ENCODE data around the gene ZNF648.
A peak's percentile ranks its signal among the peaks of the same experiment; 100 is the strongest.
"Not testable (repeated sequence)": the region's sequence is repeated elsewhere in the genome, so short reads cannot be mapped to it uniquely, and the experiment has no call there.

Gene ZNF648

DNA sequence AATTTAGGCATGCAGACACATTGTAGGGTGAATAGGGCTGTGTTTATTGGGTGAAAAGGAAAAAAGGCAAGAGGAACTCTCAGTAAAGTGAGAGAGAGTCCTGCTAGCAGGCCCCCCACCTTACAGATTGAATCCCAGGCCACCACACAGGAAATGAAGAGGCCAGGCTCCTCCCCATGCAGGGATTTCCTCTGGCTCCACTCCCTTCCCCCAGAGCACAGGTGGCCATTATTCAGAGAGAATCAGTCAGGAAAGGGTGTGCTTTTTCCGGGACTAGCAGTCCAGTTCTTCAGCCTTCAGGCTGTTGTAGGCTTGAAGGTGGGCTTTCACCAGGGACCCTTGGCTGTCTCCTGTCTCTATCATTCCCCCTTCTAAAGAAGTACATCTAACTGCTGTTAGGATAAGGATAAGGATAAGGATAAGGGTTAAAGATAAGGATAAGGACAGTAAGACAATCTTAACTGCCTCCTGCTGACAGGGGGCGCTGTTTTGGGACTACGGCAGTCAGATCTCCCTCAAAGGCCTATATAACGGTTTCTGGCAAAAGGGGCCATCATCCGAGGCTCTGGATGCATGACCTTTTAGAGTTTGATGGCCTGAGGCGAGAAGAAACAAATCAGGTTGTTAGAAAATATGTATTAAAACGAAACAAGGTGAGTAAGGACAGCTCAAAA is 26.3 kb downstream of the ZNF648 start:
- CTCF ChIA-PET: no interaction called here
- DNase-seq (ENCODE audit: extremely low spot score): no peak
- TF ChIP-seq BHLHE40 (IDR thresholded peaks at IDR 0.05; ENCODE audit: borderline replicate concordance) (no peak), ELF4 (IDR thresholded peaks at IDR 0.05) (no peak), FOXA1 (IDR thresholded peaks at IDR 0.05) (no peak), CTBP1 (IDR thresholded peaks at IDR 0.05; ENCODE audit: borderline replicate concordance) (no peak), HDGF (IDR thresholded peaks at IDR 0.05; ENCODE audit: borderline replicate concordance) (no peak), SP1 (IDR thresholded peaks at IDR 0.05) (no peak), ARNT (IDR thresholded peaks at IDR 0.05) (no peak), L3MBTL2 (conservative IDR thresholded peaks at IDR 0.05) (no peak), NFRKB (IDR thresholded peaks at IDR 0.05) (no peak), TARDBP (IDR thresholded peaks at IDR 0.05) (no peak), SUZ12 (IDR thresholded peaks at IDR 0.05) (no peak), LEF1 (IDR thresholded peaks at IDR 0.05; ENCODE audit: borderline replicate concordance) (no peak), FOXK2 (IDR thresholded peaks at IDR 0.05) (no peak), FOXM1 (IDR thresholded peaks at IDR 0.05; ENCODE audit: borderline replicate concordance) (no peak), ZNF384 (IDR thresholded peaks at IDR 0.05) (no peak)
- TF ChIP-seq, protein P1, sequence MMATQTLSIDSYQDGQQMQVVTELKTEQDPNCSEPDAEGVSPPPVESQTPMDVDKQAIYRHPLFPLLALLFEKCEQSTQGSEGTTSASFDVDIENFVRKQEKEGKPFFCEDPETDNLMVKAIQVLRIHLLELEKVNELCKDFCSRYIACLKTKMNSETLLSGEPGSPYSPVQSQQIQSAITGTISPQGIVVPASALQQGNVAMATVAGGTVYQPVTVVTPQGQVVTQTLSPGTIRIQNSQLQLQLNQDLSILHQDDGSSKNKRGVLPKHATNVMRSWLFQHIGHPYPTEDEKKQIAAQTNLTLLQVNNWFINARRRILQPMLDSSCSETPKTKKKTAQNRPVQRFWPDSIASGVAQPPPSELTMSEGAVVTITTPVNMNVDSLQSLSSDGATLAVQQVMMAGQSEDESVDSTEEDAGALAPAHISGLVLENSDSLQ (IDR thresholded peaks at IDR 0.05): no peak
- POLR2A ChIA-PET: no interaction called here

GRCh38 chr1:182032251-182032650 is 29.3 kb downstream of the ZNF648 start:
- no peak for DNase-seq (ENCODE audit: extremely low spot score)
- POLR2A ChIA-PET: no interaction called here
- TF ChIP-seq, protein P1 (IDR thresholded peaks at IDR 0.05): no peak
- TF ChIP-seq L3MBTL2 (conservative IDR thresholded peaks at IDR 0.05): no peak
- no peak for TF ChIP-seq ZNF384 (IDR thresholded peaks at IDR 0.05)
- no peak for TF ChIP-seq ELF4 (IDR thresholded peaks at IDR 0.05)
- TF ChIP-seq SP1 (IDR thresholded peaks at IDR 0.05): no peak
- TF ChIP-seq SUZ12 (IDR thresholded peaks at IDR 0.05): no peak
- TF ChIP-seq TARDBP (IDR thresholded peaks at IDR 0.05): no peak
- TF ChIP-seq FOXK2 (IDR thresholded peaks at IDR 0.05): no peak
- no peak for TF ChIP-seq FOXA1 (IDR thresholded peaks at IDR 0.05)
- no peak for TF ChIP-seq LEF1 (IDR thresholded peaks at IDR 0.05; ENCODE audit: borderline replicate concordance)
- TF ChIP-seq FOXM1 (IDR thresholded peaks at IDR 0.05; ENCODE audit: borderline replicate concordance): no peak
- CTCF ChIA-PET: no interaction called here

- ChIA-PET CTCF (interaction anchor here (1.1 kb wide), 1 partner anchor 52 kb away, joined by 3 read pairs; no protein-coding TSS in a partner anchor), POLR2A (interaction anchor here (0.6 to 1.0 kb wide), 3 partner anchors 10 to 51 kb away, joined by 3 to 4 read pairs (median 4); no protein-coding TSS in a partner anchor)
- TF ChIP-seq L3MBTL2 (conservative IDR thresholded peaks at IDR 0.05): peak; percentile 49
- TF ChIP-seq SP1 (IDR thresholded peaks at IDR 0.05): peak; percentile 56; the same call in 1 of the 2 replicates
- TF ChIP-seq FOXA1 (IDR thresholded peaks at IDR 0.05): no peak
- no peak for TF ChIP-seq ZNF384 (IDR thresholded peaks at IDR 0.05)
- TF ChIP-seq FOXM1 (IDR thresholded peaks at IDR 0.05; ENCODE audit: borderline replicate concordance): no peak
- TF ChIP-seq SUZ12 (IDR thresholded peaks at IDR 0.05): no peak
- TF ChIP-seq BHLHE40 (IDR thresholded peaks at IDR 0.05; ENCODE audit: borderline replicate concordance): no peak
- TF ChIP-seq TARDBP (IDR thresholded peaks at IDR 0.05): no peak
- TF ChIP-seq, protein P1 (IDR thresholded peaks at IDR 0.05): peak; percentile 97
- TF ChIP-seq NFRKB (IDR thresholded peaks at IDR 0.05): no peak
- TF ChIP-seq ARNT (IDR thresholded peaks at IDR 0.05): no peak
- no peak for TF ChIP-seq LEF1 (IDR thresholded peaks at IDR 0.05; ENCODE audit: borderline replicate concordance)
- TF ChIP-seq CTBP1 (IDR thresholded peaks at IDR 0.05; ENCODE audit: borderline replicate concordance): no peak
- no peak for TF ChIP-seq HDGF (IDR thresholded peaks at IDR 0.05; ENCODE audit: borderline replicate concordance)
- no peak for TF ChIP-seq FOXK2 (IDR thresholded peaks at IDR 0.05)
- 0 out of 2 replicates have a peak, but pooled peaks have one; percentile 48 for TF ChIP-seq ELF4 (IDR thresholded peaks at IDR 0.05)
- peak; percentile 97 for DNase-seq (ENCODE audit: extremely low spot score)
Observed at GRCh38 chr1:182029379-182030331, 31.9 kb downstream of the ZNF648 start.

GRCh38 chr1:182029002-182029378 is 32.5 kb downstream of the ZNF648 start:
- no peak for DNase-seq (ENCODE audit: extremely low spot score)
- TF ChIP-seq FOXA1 (IDR thresholded peaks at IDR 0.05): no peak
- TF ChIP-seq, protein P1 (IDR thresholded peaks at IDR 0.05): no peak
- TF ChIP-seq NFRKB (IDR thresholded peaks at IDR 0.05): no peak
- no peak for TF ChIP-seq FOXK2 (IDR thresholded peaks at IDR 0.05)
- TF ChIP-seq L3MBTL2 (conservative IDR thresholded peaks at IDR 0.05): peak; percentile 63
- no peak for TF ChIP-seq ARNT (IDR thresholded peaks at IDR 0.05)
- no peak for TF ChIP-seq HDGF (IDR thresholded peaks at IDR 0.05; ENCODE audit: borderline replicate concordance)
- ChIA-PET CTCF (interaction anchor here (1.1 kb wide), 1 partner anchor 52 kb away, joined by 3 read pairs; no protein-coding TSS in a partner anchor), POLR2A (interaction anchor here (0.9 to 1.0 kb wide), 2 partner anchors 9 to 51 kb away, joined by 4 read pairs; no protein-coding TSS in a partner anchor)

GRCh38 chr1:182015360-182015759 is 46.2 kb downstream of the ZNF648 start:
- TF ChIP-seq TARDBP (IDR thresholded peaks at IDR 0.05) (no peak), L3MBTL2 (conservative IDR thresholded peaks at IDR 0.05) (no peak), NFRKB (IDR thresholded peaks at IDR 0.05) (no peak), FOXM1 (IDR thresholded peaks at IDR 0.05; ENCODE audit: borderline replicate concordance) (no peak), ELF4 (IDR thresholded peaks at IDR 0.05) (no peak), SP1 (IDR thresholded peaks at IDR 0.05) (no peak), BHLHE40 (IDR thresholded peaks at IDR 0.05; ENCODE audit: borderline replicate concordance) (no peak)
- peak; percentile 32 for DNase-seq (ENCODE audit: extremely low spot score)
- ChIA-PET CTCF (no interaction called here), POLR2A (no interaction called here)

DNA sequence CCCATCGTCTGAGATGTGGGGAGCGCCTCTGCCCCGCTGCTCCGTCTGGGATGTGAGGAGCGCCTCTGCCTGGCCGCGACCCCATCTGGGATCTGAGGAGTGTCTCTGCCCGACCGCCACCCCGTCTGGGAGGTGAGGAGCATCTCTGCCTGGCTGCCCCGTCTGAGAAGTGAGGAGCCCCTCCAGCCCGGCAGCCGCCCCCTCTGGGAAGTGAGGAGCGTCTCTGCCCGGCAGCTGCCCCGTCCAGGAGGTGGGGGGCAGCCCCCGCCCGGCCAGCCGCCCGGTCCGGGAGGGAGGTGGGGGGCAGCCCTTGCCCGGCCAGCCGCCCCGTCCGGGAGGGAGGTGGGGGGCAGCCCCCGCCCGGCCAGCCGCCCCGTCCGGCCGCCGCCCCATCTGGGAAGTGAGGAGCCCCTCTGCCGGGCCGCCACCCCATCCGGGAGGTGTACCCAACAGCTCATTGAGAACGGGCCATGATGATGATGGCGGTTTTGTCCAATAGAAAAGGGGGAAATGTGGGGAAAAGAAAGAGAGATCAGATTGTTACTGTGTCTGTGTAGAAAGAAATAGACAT is 50.6 kb downstream of the ZNF648 start:
- POLR2A ChIA-PET; CTCF ChIA-PET; DNase-seq (ENCODE audit: extremely low spot score): not testable (repeated sequence)

DNA sequence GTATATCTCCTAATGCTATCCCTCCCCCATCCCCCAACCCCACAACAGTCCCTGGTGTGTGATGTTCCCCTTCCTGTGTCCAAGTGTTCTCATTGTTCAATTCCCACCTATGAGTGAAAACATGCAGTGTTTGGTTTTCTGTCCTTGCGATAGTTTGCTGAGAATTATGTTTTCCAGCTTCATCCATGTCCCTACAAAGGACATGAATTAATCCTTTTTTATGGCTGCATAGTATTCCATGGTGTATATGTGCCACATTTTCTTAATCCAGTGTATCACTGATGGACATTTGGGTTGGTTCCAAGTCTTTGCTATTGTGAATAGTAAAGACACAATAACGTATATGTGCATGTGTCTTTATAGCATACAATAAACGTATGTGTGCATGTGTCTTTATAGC is 56.1 kb downstream of the ZNF648 start:
- CTCF ChIA-PET: interaction anchor here (0.7 kb wide), 1 partner anchor 60 kb away, joined by 3 read pairs; no protein-coding TSS in a partner anchor
- POLR2A ChIA-PET; DNase-seq (ENCODE audit: extremely low spot score): not testable (repeated sequence)

All from HEK293T (cell line).